Sigmoid colon (tissue), 4 donors: ENCODE results near the gene XPO6.

Experiments
- POLR2A ChIP-seq, 2 donors: fragments of 450-650 bp; IDR thresholded peaks; one replicate each; pipeline ENCODE4 v1.6.1; 2016; ENCODE audit warnings: antibody characterized with exemption in 2 of 2, mild to moderate bottlenecking in 2 of 2, moderate library complexity in 2 of 2
- POLR2AphosphoS5 ChIP-seq, 4 donors: sonication (generic); formaldehyde crosslinking; IDR thresholded peaks; one replicate each; pipeline ENCODE4 v1.6.1; 2017; ENCODE audit warnings: antibody characterized with exemption in 4 of 4
- TF ChIP-seq, protein P1 (sequence below), 4 experiments: fragments of 450-650 bp in 3 of 4; fragments of 200-600 bp in 1 of 4; IDR thresholded peaks; one replicate each; pipeline ENCODE4 v1.5.1; 2016 to 2019; ENCODE audit warnings: antibody characterized with exemption in 4 of 4, mild to moderate bottlenecking in 3 of 4, moderate library complexity in 2 of 4

DNA sequence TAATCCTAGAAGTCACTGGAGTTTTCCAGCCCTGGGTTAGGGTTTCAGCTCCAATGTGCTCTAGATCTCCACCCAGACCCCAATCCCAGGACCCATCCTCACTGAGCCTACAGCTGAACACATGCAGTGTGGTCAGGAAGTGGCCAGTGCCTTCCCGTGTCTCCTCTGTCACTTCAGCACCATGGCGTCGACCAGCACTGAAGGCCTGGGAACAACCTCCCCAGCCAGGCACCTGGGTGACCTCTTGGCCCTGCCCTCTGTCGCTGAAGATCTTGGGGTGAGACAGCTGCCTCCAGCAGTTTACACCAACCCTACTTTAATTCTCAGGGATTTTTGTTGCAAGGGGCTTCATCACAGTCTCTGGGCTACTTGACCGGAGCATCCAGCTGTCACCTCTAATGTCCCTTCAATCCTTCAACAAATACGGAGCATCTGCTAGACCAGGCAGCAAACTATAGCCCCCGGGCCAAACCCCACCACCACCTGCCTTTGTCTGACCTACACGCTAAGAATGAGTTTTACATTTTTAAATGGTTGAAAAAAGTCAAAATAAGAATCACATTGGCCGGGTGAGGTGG lies 130.3 kb downstream of the XPO6 start:
- TF ChIP-seq, protein P1, sequence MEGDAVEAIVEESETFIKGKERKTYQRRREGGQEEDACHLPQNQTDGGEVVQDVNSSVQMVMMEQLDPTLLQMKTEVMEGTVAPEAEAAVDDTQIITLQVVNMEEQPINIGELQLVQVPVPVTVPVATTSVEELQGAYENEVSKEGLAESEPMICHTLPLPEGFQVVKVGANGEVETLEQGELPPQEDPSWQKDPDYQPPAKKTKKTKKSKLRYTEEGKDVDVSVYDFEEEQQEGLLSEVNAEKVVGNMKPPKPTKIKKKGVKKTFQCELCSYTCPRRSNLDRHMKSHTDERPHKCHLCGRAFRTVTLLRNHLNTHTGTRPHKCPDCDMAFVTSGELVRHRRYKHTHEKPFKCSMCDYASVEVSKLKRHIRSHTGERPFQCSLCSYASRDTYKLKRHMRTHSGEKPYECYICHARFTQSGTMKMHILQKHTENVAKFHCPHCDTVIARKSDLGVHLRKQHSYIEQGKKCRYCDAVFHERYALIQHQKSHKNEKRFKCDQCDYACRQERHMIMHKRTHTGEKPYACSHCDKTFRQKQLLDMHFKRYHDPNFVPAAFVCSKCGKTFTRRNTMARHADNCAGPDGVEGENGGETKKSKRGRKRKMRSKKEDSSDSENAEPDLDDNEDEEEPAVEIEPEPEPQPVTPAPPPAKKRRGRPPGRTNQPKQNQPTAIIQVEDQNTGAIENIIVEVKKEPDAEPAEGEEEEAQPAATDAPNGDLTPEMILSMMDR (IDR thresholded peaks at IDR 0.05), result no peak
- TF ChIP-seq POLR2AphosphoS5 (IDR thresholded peaks at IDR 0.05) (no peak), POLR2A (IDR thresholded peaks at IDR 0.05) (no peak)
